AG04450 (cell line): Measurements from ENCODE around the gene USP9X. TPM values are rescaled to one million over a fixed set of nuclear protein-coding genes. Genes with fewer than 3 reads are reported as not detected.
"Not testable (repeated sequence)": the region's sequence is repeated elsewhere in the genome, so short reads cannot be mapped to it uniquely, and the experiment has no call there.

ENCODE experiments used
- CTCF ChIA-PET: fragments of 300-600, 350-600 bp; formaldehyde crosslinking; extraction: SDS; loops from one replicate; lab custom pipeline; 2022; ENCODE audit warnings: antibody characterized with exemption, inconsistent platforms; lab: Charles Lee
- POLR2A ChIA-PET: fragments of 350-600 bp; formaldehyde crosslinking; extraction: SDS; loops from one replicate; lab custom pipeline; 2021; ENCODE audit warnings: antibody characterized with exemption, inconsistent platforms; lab: Yijun Ruan, JAX
- DNase-seq: peaks from one replicate; pipeline ENCODE4 v3.0.0-alpha.2; 2011; ENCODE audit warnings: low read depth, low spot score
- H3K27ac ChIP-seq: one replicate; pipeline ENCODE4 v1.5.1; 2012; ENCODE audit warnings: low read depth, low read length, control low read depth
- H3K27me3 ChIP-seq: one replicate; pipeline ENCODE4 v1.6.0; 2012; ENCODE audit warnings: low read length; ENCODE audit not compliant: control insufficient read depth, insufficient read depth
- H3K4me3 ChIP-seq: 2 replicates; pipeline ENCODE4 v1.5.1; 2011; ENCODE audit warnings: mild to moderate bottlenecking, low read depth, low read length, control low read depth
- H3K9me3 ChIP-seq: 2 replicates; pipeline ENCODE4 v1.5.1; 2012; ENCODE audit warnings: low read length; ENCODE audit not compliant: control insufficient read depth, insufficient read depth
- CTCF ChIP-seq: IDR thresholded peaks from 2 replicates; pipeline ENCODE4 v1.5.1; 2011; ENCODE audit warnings: low read depth, low read length, control low read depth, inconsistent platforms
- polyA plus RNA-seq: library from polyadenylated mRNA; depleted of rRNA; stranded (reverse); fragments of >200 nt; gene quantifications from 2 replicates; pipeline ENCODE4 v1.2.3, GENCODE V29; 2011

USP9X gene
- polyA plus RNA-seq, 1 experiment: 49.1 TPM

- H3K9me3 ChIP-seq: peaks cover 4% of the 10 kb centered on the region; the same call in 1 of the 2 replicates
- CTCF ChIA-PET: interaction anchor here (0.9 to 1.3 kb wide), 2 partner anchors 173 to 457 kb away, joined by 4 to 5 read pairs; no protein-coding TSS in a partner anchor
- no peak overlapping the region for H3K4me3 ChIP-seq
- no peak overlapping the region for H3K27ac ChIP-seq
- H3K27me3 ChIP-seq: no peaks in the 10 kb centered on the region
- TF ChIP-seq CTCF: no peak
- POLR2A ChIA-PET: no interaction called here
- no peak for DNase-seq
Observed at GRCh38 chrX:41108463-41109205, 23.4 kb downstream of the USP9X start.

GRCh38 chrX:41110801-41111625 is 25.8 kb downstream of the USP9X start:
- H3K4me3 ChIP-seq: no peak overlapping the region
- TF ChIP-seq CTCF: no peak
- no peak overlapping the region for H3K27ac ChIP-seq
- ChIA-PET POLR2A (no interaction called here), CTCF (interaction anchor here (1.5 kb wide), 1 partner anchor 460 kb away, joined by 3 read pairs; no protein-coding TSS in a partner anchor)
- no peak for DNase-seq
- H3K9me3 ChIP-seq: peaks cover 4% of the 10 kb centered on the region; the same call in 1 of the 2 replicates
- H3K27me3 ChIP-seq: no peaks in the 10 kb centered on the region

- not testable (repeated sequence) for DNase-seq, H3K27me3 ChIP-seq, H3K9me3 ChIP-seq, H3K4me3 ChIP-seq, H3K27ac ChIP-seq
- POLR2A ChIA-PET: interaction anchor here (0.6 to 1.0 kb wide), 3 partner anchors 21 to 105 kb away, joined by 3 to 10 read pairs (median 4); no protein-coding TSS in a partner anchor
- CTCF ChIA-PET: interaction anchor here (0.6 to 2.6 kb wide), 50 partner anchors 8 to 1245 kb away, joined by 3 to 37 read pairs (median 4); no protein-coding TSS in a partner anchor
- peak; percentile 58 for TF ChIP-seq CTCF
Observed at GRCh38 chrX:41115104-41115425, 29.8 kb downstream of the USP9X start.

- DNase-seq: no peak
- CTCF ChIA-PET: interaction anchor here (1.2 kb wide), 1 partner anchor 239 kb away, joined by 3 read pairs; no protein-coding TSS in a partner anchor
- no peak overlapping the region for H3K27ac ChIP-seq
- H3K4me3 ChIP-seq: no peak overlapping the region
- POLR2A ChIA-PET: no interaction called here
- no peak for TF ChIP-seq CTCF
- H3K9me3 ChIP-seq: no peaks in the 10 kb centered on the region
- H3K27me3 ChIP-seq: no peaks in the 10 kb centered on the region
Observed at GRCh38 chrX:41116948-41117347, 31.7 kb downstream of the USP9X start.
